OCI-LY1 (cell line): Measurements from ENCODE around the gene AMBRA1.

ENCODE experiments used
- EZH2 ChIP-seq: fragments of 200-600 bp; sonication (generic), shearing (Covaris generic); IDR thresholded peaks from 2 replicates; pipeline ENCODE4 v1.8.0; 2017; ENCODE audit warnings: borderline replicate concordance, mixed run types, mild to moderate bottlenecking, antibody characterized with exemption, low read length, moderate library complexity, mixed read lengths
- TF ChIP-seq, protein P1 (sequence below): fragments of 200-600 bp; sonication (generic), shearing (Covaris generic); IDR thresholded peaks from 2 replicates; pipeline ENCODE4 v1.5.1; 2017; ENCODE audit warnings: mild to moderate bottlenecking, antibody characterized with exemption, low read length, moderate library complexity, mixed read lengths

GRCh38 chr11:46524201-46524770 is 69.5 kb downstream of the AMBRA1 start:
- TF ChIP-seq, protein P1, sequence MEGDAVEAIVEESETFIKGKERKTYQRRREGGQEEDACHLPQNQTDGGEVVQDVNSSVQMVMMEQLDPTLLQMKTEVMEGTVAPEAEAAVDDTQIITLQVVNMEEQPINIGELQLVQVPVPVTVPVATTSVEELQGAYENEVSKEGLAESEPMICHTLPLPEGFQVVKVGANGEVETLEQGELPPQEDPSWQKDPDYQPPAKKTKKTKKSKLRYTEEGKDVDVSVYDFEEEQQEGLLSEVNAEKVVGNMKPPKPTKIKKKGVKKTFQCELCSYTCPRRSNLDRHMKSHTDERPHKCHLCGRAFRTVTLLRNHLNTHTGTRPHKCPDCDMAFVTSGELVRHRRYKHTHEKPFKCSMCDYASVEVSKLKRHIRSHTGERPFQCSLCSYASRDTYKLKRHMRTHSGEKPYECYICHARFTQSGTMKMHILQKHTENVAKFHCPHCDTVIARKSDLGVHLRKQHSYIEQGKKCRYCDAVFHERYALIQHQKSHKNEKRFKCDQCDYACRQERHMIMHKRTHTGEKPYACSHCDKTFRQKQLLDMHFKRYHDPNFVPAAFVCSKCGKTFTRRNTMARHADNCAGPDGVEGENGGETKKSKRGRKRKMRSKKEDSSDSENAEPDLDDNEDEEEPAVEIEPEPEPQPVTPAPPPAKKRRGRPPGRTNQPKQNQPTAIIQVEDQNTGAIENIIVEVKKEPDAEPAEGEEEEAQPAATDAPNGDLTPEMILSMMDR, result no peak
- TF ChIP-seq EZH2, result no peak
